RWPE2 (cell line): Measurements from ENCODE around the gene FAM219A.

ENCODE experiments used
- ATAC-seq: fragments of 200-7000 bp; cut with Tn5 transposase; 3 replicates; pipeline ENCODE4 v1.9.1; 2021; ENCODE audit warnings: low read depth
- DNase-seq: peaks from one replicate; pipeline ENCODE4 v3.0.0-alpha.2; 2020; ENCODE audit warnings: low spot score
- H3K27ac ChIP-seq: fragments of 450-650 bp; 2 replicates; pipeline ENCODE4 v1.5.1; 2017; ENCODE audit warnings: mild to moderate bottlenecking; ENCODE audit not compliant: poor library complexity, severe bottlenecking
- H3K27me3 ChIP-seq: fragments of 250-450 bp; sonication (Bioruptor Pico); 2 replicates; pipeline ENCODE4 v1.5.1; 2021; ENCODE audit warnings: mild to moderate bottlenecking, moderate library complexity; ENCODE audit not compliant: insufficient read depth, poor library complexity, severe bottlenecking
- H3K36me3 ChIP-seq: fragments of 250-450 bp; sonication (Bioruptor Pico); 2 replicates; pipeline ENCODE4 v1.5.1; 2020; ENCODE audit warnings: low read depth, mild to moderate bottlenecking, moderate library complexity
- H3K4me1 ChIP-seq: fragments of 250-450 bp; sonication (Bioruptor Pico); 2 replicates; pipeline ENCODE4 v1.5.1; 2021; ENCODE audit warnings: mild to moderate bottlenecking, moderate library complexity; ENCODE audit not compliant: insufficient read depth, poor library complexity, severe bottlenecking
- H3K4me3 ChIP-seq: fragments of 250-450 bp; sonication (Bioruptor Pico); 2 replicates; pipeline ENCODE4 v1.5.1; 2021; ENCODE audit warnings: mild to moderate bottlenecking, moderate library complexity; ENCODE audit not compliant: severe bottlenecking
- H3K9me3 ChIP-seq: fragments of 250-450 bp; sonication (Bioruptor Pico); 2 replicates; pipeline ENCODE4 v1.5.1; 2021; ENCODE audit warnings: mild to moderate bottlenecking, moderate library complexity; ENCODE audit not compliant: severe bottlenecking
- CTCF ChIP-seq: fragments of 450-650 bp; IDR thresholded peaks from one replicate; pipeline ENCODE4 v1.5.1; 2017; ENCODE audit warnings: mild to moderate bottlenecking, moderate library complexity; ENCODE audit not compliant: poor library complexity, severe bottlenecking

FAM219A gene

GRCh38 chr9:34457266-34458012 is 931 bp downstream of the FAM219A start:
- no peaks in the 10 kb centered on the region for H3K27me3 ChIP-seq
- peak overlapping the region; percentile 26 for H3K27ac ChIP-seq
- peak; percentile 41 for ATAC-seq
- TF ChIP-seq CTCF = no peak
- H3K4me3 ChIP-seq = peak overlapping the region; percentile 66
- H3K4me1 ChIP-seq = peaks cover 5% of the 10 kb centered on the region
- H3K9me3 ChIP-seq = no peaks in the 10 kb centered on the region
- H3K36me3 ChIP-seq = no peaks in the 10 kb centered on the region
- peak; percentile 71 for DNase-seq

- DNase-seq = no peak
- Histone ChIP-seq H3K9me3 (no peaks in the 10 kb centered on the region), H3K4me3 (peak overlapping the region; percentile 66), H3K36me3 (no peaks in the 10 kb centered on the region), H3K4me1 (peaks cover 5% of the 10 kb centered on the region), H3K27me3 (no peaks in the 10 kb centered on the region), H3K27ac (peak overlapping the region; percentile 26)
- no peak for TF ChIP-seq CTCF
- no peak for ATAC-seq
These were observed 1.6 kb downstream of the FAM219A start for GRCh38 chr9:34456746-34457145.

GRCh38 chr9:34456151-34456550 is 2.2 kb downstream of the FAM219A start:
- ATAC-seq (no peak), DNase-seq (no peak)
- Histone ChIP-seq H3K4me3 (no peak overlapping the region), H3K27ac (no peak overlapping the region), H3K27me3 (no peaks in the 10 kb centered on the region), H3K36me3 (no peaks in the 10 kb centered on the region), H3K9me3 (no peaks in the 10 kb centered on the region), H3K4me1 (peaks cover 5% of the 10 kb centered on the region)
- TF ChIP-seq CTCF = no peak

GRCh38 chr9:34454571-34455065 is 3.8 kb downstream of the FAM219A start:
- TF ChIP-seq CTCF = peak; percentile 20
- Histone ChIP-seq H3K27me3 (no peaks in the 10 kb centered on the region), H3K4me1 (peaks cover 3% of the 10 kb centered on the region), H3K27ac (no peak overlapping the region), H3K9me3 (no peaks in the 10 kb centered on the region), H3K36me3 (no peaks in the 10 kb centered on the region), H3K4me3 (no peak overlapping the region)
- no peak for DNase-seq
- peak; percentile 31 for ATAC-seq

- Histone ChIP-seq H3K9me3 (no peaks in the 10 kb centered on the region), H3K27me3 (no peaks in the 10 kb centered on the region), H3K36me3 (no peaks in the 10 kb centered on the region), H3K4me1 (peaks cover 3% of the 10 kb centered on the region), H3K4me3 (no peak overlapping the region), H3K27ac (no peak overlapping the region)
- TF ChIP-seq CTCF = no peak
- ATAC-seq = no peak
- DNase-seq = no peak
These were observed 5.8 kb downstream of the FAM219A start for GRCh38 chr9:34452568-34452967.
